Measurements from ENCODE around the gene LRFN2.

The LRFN2 gene

DNA sequence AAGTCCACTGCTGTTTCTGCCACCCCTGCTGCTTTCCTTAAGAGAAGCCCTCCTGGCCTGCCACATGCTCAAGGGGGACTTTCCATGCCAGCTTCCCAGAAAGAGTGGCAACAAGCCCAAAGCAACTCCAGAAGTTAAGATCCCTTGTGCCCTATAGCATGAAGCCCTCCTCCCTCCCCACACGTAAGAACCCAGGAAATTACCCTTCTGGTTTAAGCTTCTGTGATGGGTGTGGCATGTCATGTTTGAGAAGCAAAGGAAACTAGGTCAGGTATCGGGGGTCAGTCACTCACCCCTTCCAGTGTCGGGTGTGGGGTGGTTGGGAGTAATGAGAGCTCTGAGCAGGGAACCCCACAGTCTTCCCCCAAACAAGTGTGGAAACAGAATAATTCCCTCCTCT, 196.1 kb downstream of the LRFN2 start:
- TF ChIP-seq, protein P1, sequence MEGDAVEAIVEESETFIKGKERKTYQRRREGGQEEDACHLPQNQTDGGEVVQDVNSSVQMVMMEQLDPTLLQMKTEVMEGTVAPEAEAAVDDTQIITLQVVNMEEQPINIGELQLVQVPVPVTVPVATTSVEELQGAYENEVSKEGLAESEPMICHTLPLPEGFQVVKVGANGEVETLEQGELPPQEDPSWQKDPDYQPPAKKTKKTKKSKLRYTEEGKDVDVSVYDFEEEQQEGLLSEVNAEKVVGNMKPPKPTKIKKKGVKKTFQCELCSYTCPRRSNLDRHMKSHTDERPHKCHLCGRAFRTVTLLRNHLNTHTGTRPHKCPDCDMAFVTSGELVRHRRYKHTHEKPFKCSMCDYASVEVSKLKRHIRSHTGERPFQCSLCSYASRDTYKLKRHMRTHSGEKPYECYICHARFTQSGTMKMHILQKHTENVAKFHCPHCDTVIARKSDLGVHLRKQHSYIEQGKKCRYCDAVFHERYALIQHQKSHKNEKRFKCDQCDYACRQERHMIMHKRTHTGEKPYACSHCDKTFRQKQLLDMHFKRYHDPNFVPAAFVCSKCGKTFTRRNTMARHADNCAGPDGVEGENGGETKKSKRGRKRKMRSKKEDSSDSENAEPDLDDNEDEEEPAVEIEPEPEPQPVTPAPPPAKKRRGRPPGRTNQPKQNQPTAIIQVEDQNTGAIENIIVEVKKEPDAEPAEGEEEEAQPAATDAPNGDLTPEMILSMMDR (conservative IDR thresholded peaks at IDR 0.05) = no peak

DNA sequence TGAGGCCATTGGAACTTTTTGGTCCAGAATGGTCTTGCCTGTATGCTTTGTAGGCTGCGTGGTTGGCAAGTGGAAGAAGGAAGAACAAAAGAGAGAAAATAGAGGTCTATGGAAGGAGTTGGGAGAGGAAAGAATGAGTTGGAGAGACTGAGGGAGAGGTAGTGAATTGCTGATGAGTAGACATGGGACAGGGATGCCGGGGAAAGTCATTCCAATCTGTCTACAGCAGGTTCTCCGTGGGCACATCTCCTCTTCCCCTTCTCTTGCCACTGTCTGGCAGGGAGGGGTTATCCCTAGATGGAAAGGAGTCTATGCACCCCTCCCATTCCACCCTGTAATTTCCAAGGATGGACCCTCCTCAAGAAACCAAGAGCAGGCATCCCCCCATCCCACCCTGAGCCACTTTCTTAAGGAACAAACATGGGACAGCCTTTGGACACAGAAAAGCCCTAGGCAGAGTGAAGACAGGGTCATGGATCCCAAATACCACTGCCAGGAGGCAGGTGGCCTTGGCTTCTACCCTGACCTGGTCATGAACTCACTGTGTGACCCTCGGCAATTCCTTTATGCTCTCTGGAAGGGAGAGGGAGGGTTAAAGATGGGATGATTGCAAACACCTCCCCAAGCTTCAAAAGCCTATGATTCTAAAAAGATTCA, 196.9 kb downstream of the LRFN2 start:
- no peak overlapping the region for H3K27ac ChIP-seq
- TF ChIP-seq, protein P1 (conservative IDR thresholded peaks at IDR 0.05) = no peak

More for the DNA sequence above, 196.1 kb downstream of the LRFN2 start:
- H3K27ac ChIP-seq = no peak overlapping the region

DNA sequence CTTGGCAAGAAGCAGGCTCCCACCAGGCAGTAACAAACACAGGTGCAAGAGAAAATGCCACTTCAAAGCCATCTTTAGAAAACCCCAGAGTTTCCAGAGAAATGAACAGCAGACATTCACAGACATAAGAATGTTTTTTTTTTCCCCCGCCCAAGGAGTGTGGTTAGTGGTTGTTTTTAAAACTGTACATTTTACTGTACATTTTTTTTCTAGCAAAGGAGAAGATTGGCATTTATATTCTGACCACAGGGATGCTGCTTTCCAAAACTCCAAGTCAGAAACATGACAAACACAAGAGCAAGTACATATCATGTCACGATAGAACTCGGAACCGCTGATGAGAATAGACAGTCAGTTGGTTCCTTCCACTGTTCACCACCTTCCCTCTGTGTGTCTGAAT, 197.9 kb downstream of the LRFN2 start:
- H3K27ac ChIP-seq = no peak overlapping the region
- TF ChIP-seq, protein P1 (conservative IDR thresholded peaks at IDR 0.05) = no peak

DNA sequence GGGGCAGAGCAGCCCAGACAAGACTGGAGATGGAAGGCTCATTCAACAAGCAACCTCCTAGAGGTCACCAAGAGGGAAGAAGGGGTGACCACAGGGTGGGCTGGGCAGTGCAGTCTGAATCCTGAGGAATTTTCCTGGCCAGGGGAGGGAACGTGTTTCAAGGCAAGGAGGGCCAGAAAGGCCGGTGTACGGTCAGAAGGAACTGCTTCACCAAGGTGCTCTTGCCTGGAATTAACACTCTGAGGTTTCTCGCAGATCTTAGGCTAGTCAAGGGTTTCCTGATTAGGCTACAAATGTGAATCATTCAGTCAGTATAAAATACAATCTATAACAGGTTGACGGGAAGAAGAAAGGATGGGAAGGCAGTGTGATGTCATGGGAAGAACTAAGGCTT, 199.3 kb downstream of the LRFN2 start:
- no peak overlapping the region for H3K27ac ChIP-seq
- TF ChIP-seq, protein P1 (conservative IDR thresholded peaks at IDR 0.05) = no peak

DNA sequence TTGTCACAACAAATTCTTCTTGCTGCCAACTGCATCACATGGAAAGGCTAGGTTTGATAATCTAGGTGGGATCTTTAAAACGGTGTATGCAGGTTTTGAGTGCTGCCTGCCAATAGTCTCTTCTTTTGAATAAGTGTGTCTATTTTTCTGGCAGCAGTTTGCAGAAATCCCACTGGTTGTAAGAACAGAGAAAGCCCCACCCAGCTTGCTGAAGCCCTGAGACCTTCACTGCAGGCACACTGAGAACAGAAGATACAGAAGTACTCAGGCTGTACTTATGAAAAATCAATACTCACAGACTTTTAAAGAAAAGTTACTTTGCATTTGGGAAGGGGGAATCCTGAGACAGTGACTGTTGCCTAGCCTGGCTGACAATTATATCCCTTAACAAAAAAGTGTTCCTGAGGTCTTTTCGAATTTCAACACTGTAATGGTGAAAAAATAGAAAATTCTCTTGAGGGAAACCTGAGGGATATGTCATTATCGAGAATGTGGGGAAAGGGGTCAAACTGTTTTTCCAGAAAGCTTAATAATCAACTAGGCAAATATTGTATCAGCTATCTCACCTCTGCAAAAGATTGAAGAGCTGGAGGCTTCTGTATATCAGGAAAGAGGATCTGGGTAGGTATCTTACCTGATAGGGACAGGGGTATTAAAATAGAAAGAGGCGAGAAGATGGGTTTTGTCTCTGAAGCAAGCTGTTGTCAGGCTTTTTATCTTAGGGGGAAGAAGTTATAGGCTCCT, 199.9 kb downstream of the LRFN2 start:
- TF ChIP-seq, protein P1 (conservative IDR thresholded peaks at IDR 0.05) = no peak
- no peak overlapping the region for H3K27ac ChIP-seq

DNA sequence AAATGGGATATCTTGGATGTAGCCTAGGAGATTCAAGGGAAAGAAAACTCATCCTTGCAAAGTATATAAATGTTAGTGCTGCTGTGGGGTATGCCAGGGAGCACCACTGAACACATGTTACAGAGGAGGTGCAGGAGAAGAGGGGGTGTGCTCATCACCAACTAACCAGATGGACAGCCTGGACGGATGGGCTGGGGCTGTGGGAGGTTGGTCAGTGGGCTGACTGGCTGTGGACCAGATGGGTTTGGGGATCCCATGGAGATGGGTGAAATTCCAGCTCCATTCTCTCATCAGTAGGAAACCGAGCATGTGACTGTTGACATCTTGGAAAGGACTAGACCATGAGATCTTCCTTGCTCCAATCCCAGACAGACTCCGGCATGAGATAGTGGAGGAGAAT, 201.0 kb downstream of the LRFN2 start:
- no peak overlapping the region for H3K27ac ChIP-seq
- TF ChIP-seq, protein P1 (conservative IDR thresholded peaks at IDR 0.05) = no peak

DNA sequence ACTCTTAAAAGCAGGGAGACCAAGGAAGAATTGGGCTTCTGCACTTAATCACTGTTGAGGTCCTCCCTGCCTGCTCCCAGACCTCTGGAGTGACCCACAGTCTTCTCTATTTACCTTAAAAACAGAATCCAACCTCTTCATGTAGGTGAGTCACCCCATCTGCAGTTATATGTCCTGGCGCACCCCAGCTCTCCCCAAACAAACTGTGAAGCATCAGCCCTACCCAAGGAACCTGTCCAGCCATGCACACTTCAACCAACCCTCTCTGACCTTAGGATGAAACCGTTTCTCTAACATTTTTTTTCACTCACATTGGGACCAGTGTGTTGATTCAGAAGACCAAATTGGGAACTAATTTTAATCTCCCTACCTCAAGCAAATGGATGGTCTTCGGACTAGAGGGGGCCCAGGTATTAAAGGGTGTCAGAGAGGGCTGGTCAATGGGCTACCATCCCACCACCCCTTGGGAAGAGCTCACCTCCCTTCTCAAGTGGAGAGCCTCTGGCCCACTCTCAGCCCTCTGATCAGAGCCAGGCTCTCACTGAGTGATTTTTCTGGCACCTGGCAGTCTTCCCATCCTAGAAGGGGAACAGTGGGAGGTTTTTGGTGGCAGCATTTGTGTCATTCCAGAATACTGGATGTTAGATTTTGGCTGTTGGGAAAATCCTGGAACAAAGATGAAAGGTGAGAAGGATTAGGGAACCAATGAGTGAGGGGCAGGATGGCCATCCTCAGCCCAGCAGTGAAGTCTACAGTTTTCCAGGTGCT, 203.6 kb downstream of the LRFN2 start:
- TF ChIP-seq, protein P1 (conservative IDR thresholded peaks at IDR 0.05) = no peak
- H3K27ac ChIP-seq = no peak overlapping the region
